PFSK-1 (cell line): ENCODE results near the gene CCR7.

Experiments
- FOXP2 ChIP-seq: optimal IDR thresholded peaks from 2 replicates; pipeline ENCODE3; 2011; ENCODE audit warnings: borderline replicate concordance, control low read depth, inconsistent platforms; ENCODE audit not compliant: insufficient read depth; ENCODE audit errors: extremely low read length, extremely low read depth
- POLR2AphosphoS5 ChIP-seq: IDR thresholded peaks from 2 replicates; pipeline ENCODE4 v1.6.1; 2012; ENCODE audit warnings: low read depth, mild to moderate bottlenecking, control low read depth, low read length, moderate library complexity
- REST ChIP-seq, 2 experiments: IDR thresholded peaks; 2 replicates each; pipeline versions ENCODE4 v1.6.1 to v1.8.0; 2011 to 2012; ENCODE audit warnings: low read depth in 2 of 2, low read length in 2 of 2, control low read depth in 1 of 2, inconsistent platforms in 1 of 2, mild to moderate bottlenecking in 1 of 2, moderate library complexity in 1 of 2; ENCODE audit not compliant: insufficient read depth in 1 of 2
- SIN3A ChIP-seq: IDR thresholded peaks from 2 replicates; pipeline ENCODE4 v1.6.1; 2012; ENCODE audit warnings: mild to moderate bottlenecking, low read length, moderate library complexity, borderline replicate concordance; ENCODE audit not compliant: insufficient read depth
- TAF1 ChIP-seq: IDR thresholded peaks from 2 replicates; pipeline ENCODE4 v1.6.1; 2012; ENCODE audit warnings: low read length, control low read depth, borderline replicate concordance; ENCODE audit not compliant: insufficient read depth

Gene CCR7

GRCh38 chr17:40551091-40551878 is 14.0 kb downstream of the CCR7 start:
- no peak for TF ChIP-seq POLR2AphosphoS5
- peak; percentile 20 for TF ChIP-seq FOXP2

GRCh38 chr17:40550608-40551007 is 14.7 kb downstream of the CCR7 start:
- TF ChIP-seq SIN3A: no peak
- no peak for TF ChIP-seq POLR2AphosphoS5
- TF ChIP-seq FOXP2: no peak
- TF ChIP-seq TAF1: no peak
- TF ChIP-seq REST (IDR thresholded peaks at IDR 0.05; ENCODE audit: insufficient read depth in 1 of 2, low read depth in 2 of 2, low read length in 2 of 2): no peak

- TF ChIP-seq TAF1 (peak; percentile 32; the same call in 1 of the 2 replicates), FOXP2 (peak; percentile 91), POLR2AphosphoS5 (peak; percentile 17; the same call in 1 of the 2 replicates), REST (IDR thresholded peaks at IDR 0.05; ENCODE audit: insufficient read depth in 1 of 2, low read depth in 2 of 2, low read length in 2 of 2) (no peak; a peak in 1 of 4 replicates), SIN3A (peak; percentile 57; the same call in 1 of the 2 replicates)
Measured at GRCh38 chr17:40548982-40549685, 16.1 kb downstream of the CCR7 start.

GRCh38 chr17:40548491-40548981 is 16.7 kb downstream of the CCR7 start:
- TF ChIP-seq REST (IDR thresholded peaks at IDR 0.05; ENCODE audit: insufficient read depth in 1 of 2, low read depth in 2 of 2, low read length in 2 of 2) (no peak), POLR2AphosphoS5 (no peak), FOXP2 (no peak), TAF1 (no peak), SIN3A (no peak)

GRCh38 chr17:40547785-40548478 is 17.3 kb downstream of the CCR7 start:
- TF ChIP-seq SIN3A (no peak), POLR2AphosphoS5 (no peak), FOXP2 (no peak), TAF1 (no peak), REST (IDR thresholded peaks at IDR 0.05; ENCODE audit: insufficient read depth in 1 of 2, low read depth in 2 of 2, low read length in 2 of 2) (no peak)
